Measurements from ENCODE around the gene ST6GAL1. TPM values are rescaled to one million over a fixed set of nuclear protein-coding genes. Genes with fewer than 3 reads are reported as not detected.

The ST6GAL1 gene
- polyA plus RNA-seq, 1 donor: 15.8 TPM

- no peak for DNase-seq
Measured at GRCh38 chr3:186917512-186918312, 12.6 kb upstream of the ST6GAL1 start.

DNA sequence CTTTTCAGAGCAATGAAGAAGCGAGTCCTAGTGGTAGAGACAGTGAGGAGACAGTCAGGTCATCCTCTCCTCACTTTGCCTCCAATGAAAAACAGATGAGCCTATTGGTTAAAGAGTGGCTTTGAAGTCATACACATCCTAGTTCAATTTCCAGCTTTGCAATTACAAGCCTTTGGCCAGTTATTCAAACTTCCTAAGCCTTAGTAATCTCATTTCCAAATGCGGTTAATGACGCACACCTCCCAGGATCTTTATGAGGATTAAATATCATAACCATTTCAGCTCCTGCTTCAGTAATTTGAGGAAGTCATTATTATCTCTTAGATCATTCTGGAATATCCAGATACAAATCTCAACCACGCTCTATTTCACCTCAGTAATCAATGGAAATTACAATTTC lies 10.0 kb upstream of the ST6GAL1 start:
- no peak for DNase-seq

- DNase-seq: no peak
Measured at GRCh38 chr3:186920796-186921195, 9.5 kb upstream of the ST6GAL1 start.

DNA sequence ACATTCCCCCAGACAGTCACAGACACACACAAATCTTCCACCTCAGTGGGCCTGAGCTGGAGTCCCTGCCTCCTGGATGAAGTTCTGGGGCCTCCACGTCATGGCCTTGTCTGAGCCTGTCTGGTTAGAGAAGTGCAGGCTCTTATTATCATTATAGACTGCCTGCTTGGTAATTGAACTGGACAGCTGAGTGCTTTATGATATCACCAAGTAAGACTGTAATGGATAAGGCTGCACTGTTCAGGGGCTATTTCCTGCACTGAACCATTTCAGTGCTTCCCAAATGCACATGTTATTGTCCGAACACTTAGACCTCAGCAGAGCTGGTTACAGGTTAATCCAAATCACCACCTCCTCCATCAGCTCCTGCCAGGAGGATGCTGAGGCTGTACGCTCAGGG lies 8.7 kb upstream of the ST6GAL1 start:
- no peak for DNase-seq

DNA sequence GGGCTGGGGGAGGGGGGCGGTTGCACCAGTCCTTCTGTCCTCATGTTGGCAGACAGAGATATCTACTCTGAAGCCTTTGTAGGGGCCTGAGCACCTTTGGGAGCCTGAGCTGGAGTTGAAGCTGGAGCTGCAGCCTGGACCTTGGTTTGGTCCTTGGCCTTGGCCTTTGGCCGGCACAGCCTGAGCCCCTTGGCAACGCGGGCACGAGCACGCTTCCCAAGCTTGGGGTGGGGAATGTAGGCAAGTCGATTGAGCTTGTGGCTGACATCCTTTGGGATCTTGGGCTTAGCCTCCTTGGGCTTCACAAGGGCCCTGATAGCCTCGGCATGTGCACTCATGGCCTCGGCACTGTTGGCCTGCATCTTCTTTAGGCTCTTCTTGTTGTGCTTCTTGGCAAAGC lies 8.1 kb upstream of the ST6GAL1 start:
- no peak for DNase-seq

DNA sequence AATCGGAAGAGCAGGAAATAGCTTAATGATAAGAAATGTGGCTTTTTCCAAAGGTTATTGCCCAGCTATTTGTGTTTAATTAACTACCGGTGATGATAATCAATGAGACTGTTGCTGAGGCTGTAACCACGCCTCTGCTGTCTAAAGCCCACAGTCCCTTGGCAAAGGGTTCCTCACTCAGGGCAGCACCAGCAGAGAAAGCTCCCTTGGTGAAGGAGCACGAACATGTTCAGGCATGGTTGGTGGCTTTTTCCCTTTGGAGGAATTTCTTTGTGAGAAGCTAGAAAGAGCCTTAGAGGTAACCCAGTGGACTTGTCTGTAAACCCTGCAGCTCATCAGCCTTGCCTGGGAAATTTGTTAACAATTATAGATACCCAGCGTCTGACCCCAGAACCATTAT lies 7.5 kb upstream of the ST6GAL1 start:
- DNase-seq: no peak

DNA sequence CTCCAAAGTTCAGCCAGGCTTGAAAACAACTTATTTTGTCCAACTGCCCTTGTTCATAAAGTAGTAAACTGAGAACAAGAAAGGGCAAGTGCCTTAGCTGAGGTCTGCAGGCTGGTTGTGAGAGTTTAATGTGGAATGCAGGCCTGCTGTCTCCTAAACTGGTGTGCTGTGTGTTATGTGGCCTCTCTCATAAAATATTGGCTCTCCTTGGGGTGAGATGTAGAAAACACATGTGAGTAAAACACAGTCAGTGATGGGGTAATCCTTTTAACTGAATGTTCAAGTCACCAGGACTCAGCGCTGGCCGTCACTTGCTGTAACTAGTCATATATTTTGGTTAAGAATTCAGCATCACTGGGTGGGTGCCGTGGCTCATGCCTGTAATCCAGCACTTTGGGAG lies 7.1 kb upstream of the ST6GAL1 start:
- no peak for DNase-seq

- DNase-seq: no peak
Measured at GRCh38 chr3:186925826-186926225, 4.5 kb upstream of the ST6GAL1 start.

GRCh38 chr3:186929186-186929585 lies 1.1 kb upstream of the ST6GAL1 start:
- DNase-seq: no peak

DNA sequence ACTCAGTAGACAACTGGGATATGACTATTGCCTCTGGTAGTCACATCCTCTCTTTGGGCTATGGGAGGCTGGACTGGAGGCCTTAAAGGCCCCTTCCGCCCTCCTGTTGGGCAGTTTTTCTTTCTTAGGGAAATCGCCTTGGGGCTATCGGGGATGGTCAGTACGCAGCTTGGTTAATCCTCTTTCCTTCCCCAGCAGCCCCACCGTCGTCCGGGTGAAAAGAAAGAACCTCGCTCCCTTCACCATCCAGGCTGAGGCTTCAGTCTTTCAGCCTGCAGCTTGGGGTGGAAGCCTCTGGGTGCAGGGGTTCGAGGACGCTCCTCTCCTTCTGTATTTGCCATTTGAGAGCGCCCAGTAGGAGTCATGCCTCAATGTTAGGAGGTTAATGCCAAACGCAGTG lies 641 bp upstream of the ST6GAL1 start:
- DNase-seq: no peak

GRCh38 chr3:186930641-186931531 lies 560 bp downstream of the ST6GAL1 start:
- peak; percentile 42 for DNase-seq

DNA sequence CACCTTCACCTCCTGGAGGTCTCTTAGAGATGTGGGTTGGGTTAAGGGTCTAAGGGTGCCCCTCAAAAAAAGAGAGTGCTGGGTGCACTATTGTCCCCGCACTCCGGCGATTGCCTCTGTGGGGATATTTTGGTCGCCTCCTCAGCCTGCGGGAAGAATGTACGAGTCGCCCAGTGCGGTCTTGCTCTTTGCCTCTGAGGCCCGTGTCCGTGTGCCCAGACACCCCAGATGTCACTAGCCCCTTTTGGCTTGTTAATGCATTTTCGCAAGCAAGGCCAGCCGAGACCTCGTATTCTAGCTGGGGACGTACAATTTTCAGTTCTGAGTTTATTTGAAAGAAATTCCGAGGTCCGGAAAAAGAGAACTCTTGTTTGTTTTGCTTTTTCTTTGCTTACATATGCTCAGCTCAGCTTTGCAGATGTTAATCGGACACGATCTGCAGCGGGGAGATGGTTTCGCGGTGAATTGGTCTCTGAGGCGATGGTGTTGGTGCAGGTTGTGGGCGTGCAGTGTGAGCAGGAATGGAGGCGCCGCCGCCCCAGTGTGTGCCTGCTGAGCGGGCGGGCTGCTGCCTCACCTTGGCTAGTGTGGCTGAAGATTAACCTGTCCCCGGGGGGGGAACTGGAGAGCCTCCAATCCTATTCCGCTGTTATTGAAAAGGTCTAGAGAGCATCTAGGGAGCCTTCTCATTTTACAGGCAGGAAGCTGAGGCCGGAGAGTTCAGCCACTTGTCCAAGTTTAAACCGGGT lies 1.4 kb downstream of the ST6GAL1 start:
- DNase-seq: peak; percentile 14

DNA sequence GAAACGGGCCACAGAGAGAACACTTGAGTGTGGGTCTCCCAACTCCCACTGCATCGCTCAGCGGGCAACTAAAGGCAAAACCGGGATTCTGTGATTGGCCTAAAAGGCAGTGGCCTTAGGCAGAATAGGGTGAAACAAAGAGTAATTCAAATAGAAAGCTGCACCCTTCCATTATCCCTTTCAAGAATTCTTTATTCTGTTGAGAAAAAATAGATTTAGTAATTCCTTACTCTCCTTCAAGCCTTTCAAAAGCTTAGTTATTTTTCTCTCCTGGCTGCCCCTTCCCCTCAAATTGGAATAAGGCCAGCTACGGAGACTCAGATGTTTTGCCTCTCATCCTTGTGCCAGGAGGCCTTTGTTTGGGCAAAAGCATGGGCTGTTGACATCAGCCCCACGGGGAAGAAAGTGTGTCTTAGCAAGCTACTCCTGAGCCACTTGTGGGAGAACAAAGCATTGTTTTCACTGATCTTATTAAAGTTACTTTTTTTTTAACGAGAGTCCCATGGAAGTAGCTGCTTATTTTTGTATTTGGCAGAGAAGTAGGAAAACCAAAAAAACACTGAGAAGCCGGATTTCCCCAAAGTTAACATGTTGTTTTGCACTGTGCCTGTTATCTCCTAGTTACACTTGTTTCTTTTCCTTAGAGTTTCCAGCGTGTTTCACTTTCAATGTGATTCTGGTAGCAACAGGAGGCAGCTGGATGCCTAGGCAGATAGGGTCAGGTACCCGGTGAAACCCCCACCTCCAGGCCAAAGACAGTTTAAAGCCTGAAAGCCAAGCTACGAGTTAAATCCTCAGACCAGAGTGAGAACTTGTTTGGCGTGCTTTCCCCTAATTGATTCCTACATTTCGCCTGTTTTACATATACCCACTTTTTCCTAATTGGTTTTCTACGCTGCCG lies 2.2 kb downstream of the ST6GAL1 start:
- peak; percentile 10 for DNase-seq

- DNase-seq: no peak
Measured at GRCh38 chr3:186933816-186934215, 3.5 kb downstream of the ST6GAL1 start.

DNA sequence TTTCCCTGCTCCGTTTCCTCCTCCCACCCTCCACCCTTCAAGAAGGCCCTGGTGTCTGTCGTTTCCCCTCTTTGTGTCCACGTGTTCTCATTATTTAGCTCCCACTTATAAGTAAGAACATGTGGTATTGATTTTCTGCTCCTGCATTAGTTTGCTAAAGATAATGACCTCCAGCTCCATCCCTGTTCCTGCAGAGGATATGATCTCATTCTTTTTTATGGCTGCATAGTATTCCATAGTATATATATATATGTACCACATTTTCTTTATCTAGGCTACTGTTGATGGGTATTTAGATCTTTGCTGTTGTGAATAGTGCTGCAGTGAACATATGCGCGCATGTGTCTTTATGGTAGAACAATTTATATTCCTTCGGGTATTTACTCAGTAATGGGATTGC lies 4.8 kb downstream of the ST6GAL1 start:
- no peak for DNase-seq

DNA sequence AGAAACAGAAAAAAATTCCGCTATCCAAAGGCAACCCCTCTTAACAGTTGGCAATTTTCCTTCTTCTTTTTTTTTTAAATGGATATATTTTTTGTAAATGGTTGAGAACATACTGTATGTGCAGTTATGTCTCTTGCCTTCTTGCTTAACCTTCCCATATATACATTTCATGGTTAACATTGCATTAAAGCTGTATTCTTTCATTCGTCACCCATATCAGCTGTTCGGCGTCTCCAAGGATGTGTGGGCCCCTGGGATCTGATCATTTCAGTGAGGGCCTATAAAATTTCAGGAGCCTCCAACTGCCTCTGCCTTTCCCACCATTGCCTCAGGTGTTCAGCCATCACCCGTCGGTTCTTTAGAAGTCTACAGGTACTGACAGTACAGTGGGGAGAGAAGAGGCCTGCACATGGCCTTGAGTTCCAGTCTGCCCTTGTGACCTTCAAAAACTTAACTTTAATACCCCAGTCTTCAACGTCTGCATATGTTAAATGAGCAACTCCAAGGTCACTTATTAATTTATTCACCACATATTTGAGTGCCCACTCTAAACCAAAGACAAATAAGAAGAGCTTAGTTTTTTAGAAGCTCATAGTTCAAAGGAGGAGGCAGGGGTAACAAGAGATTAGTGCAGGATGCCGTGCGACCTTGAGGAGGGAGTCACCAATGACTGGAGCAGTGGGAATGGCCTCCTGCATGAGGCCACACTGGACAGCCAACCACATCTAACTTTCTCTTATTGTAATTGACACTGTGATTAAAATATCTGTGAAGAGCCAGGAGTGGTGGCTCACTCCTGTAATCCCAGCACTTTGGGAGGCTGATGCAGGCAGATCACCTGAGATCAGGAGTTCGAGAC lies 6.9 kb downstream of the ST6GAL1 start:
- DNase-seq: no peak

- no peak for DNase-seq
Measured at GRCh38 chr3:186938716-186939115, 8.4 kb downstream of the ST6GAL1 start.

DNA sequence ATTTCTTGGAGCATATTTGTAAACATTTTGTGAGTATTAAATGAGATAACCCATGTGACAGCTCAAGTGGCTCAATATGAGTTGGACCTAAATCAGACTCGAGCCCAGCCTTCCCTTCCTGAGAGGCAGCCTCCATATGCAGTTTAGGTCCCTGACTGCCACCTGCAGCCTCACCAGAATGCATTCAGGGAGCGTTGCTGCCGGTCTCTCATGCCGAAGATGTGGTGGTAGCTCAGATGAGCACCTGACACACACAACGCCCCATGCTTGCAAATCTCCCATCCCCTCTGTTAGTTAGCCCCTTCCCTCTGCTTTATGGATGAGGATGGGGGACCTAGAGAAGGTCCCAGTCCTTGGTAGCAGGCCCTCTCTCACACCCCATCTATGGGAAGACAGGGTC lies 9.2 kb downstream of the ST6GAL1 start:
- no peak for DNase-seq

DNA sequence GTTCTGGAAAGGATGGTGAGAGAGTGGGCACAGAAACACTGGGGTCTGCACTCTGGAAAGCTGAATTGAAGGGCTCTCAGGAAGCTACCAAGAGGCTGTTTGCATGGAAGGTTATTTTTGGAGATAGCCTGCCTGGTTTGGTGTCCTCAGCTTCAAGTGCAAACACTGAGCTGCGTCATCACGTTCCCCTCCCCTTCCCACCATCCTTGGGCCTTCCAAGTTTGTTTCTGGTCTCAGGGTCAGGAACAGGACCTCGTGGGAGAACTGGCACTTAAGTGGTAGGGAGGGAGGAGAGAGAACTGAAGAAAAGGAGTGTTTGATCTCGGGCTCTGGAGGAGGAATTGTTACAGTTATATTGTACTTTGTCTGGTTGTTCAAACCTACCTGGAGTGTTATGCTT lies 10.6 kb downstream of the ST6GAL1 start:
- no peak for DNase-seq

GRCh38 chr3:186942168-186942567 lies 11.8 kb downstream of the ST6GAL1 start:
- no peak for DNase-seq

DNA sequence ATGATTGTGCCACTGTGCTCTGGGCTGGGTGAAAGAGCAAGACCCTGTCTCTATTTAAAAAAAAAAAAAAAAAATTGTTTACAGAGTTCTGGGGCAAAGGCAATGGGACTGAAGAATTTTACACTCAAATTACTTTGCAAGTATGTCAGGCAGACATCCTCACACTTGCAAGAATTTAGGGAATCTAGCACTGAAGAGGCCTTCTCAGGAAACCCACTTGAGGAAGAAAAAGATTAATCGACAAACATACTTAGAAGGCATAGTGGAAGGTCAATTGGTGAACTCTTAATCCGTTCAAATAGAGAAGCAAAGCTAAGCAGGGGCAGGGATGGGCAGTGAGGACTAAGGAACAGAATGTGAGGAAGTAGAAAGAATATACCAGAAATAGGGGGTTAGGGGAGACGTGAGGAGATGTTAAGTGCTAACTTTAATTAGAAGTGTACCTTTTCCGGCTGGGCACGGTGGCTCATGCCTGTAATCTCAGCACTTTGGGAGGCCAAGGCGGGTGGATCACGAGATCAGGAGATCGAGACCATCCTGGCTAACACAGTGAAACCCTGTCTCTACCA lies 15.0 kb downstream of the ST6GAL1 start:
- no peak for DNase-seq

Measured in hindlimb muscle (tissue), 1 donor.